Measurements from ENCODE around the gene SMPDL3A. TPM values are rescaled to one million over a fixed set of nuclear protein-coding genes. Genes with fewer than 3 reads are reported as not detected.
"Not testable (repeated sequence)": the region's sequence is repeated elsewhere in the genome, so short reads cannot be mapped to it uniquely, and the experiment has no call there.

SMPDL3A gene
- polyA plus RNA-seq (ENCODE audit: insufficient read length) = 12.8 TPM

DNA sequence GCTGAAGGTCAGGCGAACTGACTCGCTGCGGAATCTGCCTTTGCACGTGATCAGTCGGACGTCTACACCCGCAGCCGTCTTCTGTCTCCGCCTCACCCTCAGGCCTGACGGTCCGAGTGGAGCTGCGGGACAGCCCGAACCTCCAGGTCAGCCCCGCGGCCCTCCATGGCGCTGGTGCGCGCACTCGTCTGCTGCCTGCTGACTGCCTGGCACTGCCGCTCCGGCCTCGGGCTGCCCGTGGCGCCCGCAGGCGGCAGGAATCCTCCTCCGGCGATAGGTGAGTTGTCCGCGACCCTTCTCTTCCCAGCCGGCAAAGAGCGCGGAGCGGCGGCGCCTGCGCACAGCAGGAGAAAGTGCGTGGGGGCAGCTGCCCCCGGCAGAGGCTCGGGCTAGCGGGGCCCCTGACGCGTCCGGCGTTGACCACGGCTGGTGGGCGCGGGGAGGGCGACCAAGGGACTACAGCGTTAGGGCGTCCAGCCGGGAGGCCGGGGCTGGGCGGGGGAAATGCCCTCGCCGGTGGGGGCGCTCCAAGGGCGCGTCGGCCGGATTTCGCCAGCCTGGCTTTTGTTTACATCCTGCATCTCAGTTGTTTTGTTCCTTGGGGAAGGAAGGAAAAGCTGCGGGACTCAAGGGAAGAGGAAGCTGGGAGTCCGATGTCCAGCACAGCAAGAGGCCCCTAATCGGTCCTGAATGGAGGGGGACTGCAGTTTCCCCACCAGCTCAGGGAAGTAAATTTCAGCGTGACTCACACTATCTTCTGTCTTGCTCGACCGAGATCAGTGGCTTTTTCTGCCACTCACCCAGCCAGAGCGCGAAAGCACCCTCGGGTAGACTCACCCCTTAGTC, at the start of gene SMPDL3A:
TSS of gene SMPDL3A (plus strand) at position 77 of the 846 bp plus-strand sequence. CDS start at position 166, 89 bp downstream.
- DNase-seq (ENCODE audit: low read depth) = peak; percentile 20

DNA sequence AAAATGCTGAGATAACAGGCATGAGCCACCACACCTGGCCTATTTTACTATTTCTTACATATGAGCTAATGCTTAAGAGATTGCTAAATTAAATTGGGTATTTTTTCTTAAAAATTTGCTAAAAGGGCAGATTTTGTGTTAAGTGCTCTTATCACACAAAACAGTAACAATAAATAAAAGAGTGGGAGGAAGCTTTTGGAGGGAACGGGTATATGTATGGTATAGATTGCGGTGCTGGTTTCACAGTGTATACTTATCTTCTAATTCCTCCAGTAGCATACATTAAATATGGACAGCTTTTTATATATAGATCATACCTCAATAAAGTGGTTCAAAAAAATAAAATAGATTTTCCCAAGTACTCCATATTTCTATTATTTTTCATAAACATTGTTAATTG, 49.0 kb upstream of the SMPDL3A start:
- no peak for DNase-seq (ENCODE audit: low read depth)

GRCh38 chr6:122740936-122741335, 48.1 kb upstream of the SMPDL3A start:
- no peak for DNase-seq (ENCODE audit: low read depth)

DNA sequence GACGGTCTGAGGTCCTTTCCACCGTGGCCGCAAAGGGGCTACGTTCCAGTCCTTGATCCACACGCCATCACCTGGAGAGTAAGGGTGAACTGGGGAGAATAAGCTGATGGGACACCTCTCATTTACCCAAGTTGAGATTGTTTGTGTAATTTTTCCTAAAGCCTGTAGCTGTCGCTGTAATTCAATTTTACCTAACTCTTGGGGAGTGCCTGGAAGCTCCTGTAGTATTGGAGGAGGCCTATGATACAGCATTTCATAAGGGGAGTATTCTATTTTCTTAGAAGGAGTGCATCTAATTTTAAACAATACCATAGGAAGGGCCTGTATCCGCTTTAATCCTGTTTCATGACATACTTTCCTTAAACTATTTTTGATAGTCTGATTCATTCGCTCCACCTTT, 44.8 kb upstream of the SMPDL3A start:
- DNase-seq (ENCODE audit: low read depth) = not testable (repeated sequence)

DNA sequence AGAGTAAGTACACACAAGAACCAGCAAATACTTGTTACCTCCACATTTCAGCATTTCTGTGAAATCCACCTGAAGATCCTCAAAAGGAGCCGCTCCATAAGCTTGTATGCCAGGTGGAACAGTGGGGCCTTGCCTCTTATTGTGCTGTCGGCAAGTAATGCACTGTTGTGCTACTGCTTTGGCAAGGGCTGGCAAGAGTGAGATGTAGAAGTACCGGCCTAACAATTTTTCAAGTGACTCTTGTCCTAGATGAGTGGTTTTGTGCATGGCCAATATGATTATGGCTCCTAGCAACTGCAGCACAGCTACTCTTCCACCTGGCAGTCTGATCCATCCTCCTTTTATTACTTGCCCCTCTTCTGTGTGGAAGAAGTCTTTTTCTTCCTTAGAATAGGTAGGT, 44.2 kb upstream of the SMPDL3A start:
- not testable (repeated sequence) for DNase-seq (ENCODE audit: low read depth)

- no peak for DNase-seq (ENCODE audit: low read depth)
Observed at GRCh38 chr6:122746688-122747087, 42.4 kb upstream of the SMPDL3A start.

DNA sequence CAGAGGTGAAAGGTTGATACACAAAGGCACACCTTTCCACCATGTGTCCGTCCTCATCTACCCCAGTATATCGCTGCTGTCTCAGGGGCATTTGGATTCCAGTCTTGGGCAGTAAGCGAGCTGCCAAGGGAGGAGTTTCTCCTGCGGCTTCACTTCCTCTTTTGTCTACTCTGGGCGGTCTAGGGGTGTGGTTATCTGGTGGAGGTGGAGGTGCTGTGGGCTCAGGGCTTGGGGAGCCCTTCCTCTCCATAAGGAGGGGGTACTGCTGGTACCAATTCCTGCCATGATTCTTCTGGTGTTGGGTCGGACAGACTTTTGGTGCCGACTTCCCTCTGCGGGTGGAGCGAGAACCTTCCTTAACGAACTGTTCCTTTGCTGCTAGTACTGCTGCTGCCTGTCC, 41.5 kb upstream of the SMPDL3A start:
- DNase-seq (ENCODE audit: low read depth) = no peak

GRCh38 chr6:122748945-122749344, 40.1 kb upstream of the SMPDL3A start:
- DNase-seq (ENCODE audit: low read depth) = not testable (repeated sequence)

DNA sequence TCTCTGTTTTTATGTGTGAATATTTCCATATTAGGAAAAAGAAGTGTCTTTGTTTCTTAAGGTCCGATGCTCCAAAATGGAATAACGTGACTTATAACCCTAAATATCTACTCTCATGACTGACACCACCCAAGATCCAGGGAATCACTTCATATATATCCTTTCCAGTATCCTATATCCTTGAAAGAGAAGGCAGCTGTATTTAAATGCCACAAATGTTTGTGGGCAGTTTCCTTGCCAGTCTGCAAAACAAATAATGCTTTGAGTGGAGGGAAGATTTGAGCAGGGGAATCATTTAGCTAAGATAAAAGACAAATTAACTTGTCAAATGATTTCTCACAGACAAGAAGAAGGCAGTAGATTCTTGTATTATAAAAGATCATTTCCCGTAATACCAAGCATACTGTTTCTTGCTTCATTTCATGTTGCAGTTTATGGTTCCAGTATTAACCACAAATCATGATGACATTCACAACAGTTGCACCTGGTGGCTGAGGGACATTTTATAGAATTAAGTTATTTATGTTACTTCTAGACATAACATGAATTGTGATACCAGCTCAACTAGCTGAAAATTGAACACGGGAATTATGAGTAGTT, 39.5 kb upstream of the SMPDL3A start:
- DNase-seq (ENCODE audit: low read depth) = no peak

GRCh38 chr6:122751326-122751725, 37.7 kb upstream of the SMPDL3A start:
- no peak for DNase-seq (ENCODE audit: low read depth)

DNA sequence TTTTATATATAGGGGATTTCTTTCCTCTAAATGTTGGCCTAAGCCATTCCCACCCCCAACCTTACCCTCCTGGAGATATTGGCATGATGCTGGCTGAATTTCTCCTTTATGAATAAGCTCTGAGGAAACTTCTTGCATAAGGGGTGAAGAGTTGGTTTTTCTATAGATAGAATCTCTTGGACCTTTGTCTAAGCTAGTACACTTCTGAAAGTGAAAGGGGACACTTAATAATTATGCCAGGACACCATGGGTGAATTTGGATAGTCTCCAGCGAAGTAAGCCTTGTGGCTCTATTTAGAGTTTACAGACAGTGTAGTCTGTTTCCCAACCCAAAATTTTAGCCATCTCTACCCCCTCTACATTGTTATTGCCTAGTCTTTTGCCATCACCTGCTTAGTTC, 36.6 kb upstream of the SMPDL3A start:
- no peak for DNase-seq (ENCODE audit: low read depth)

- no peak for DNase-seq (ENCODE audit: low read depth)
Observed at GRCh38 chr6:122753000-122753687, 35.9 kb upstream of the SMPDL3A start.

GRCh38 chr6:122753688-122754056, 35.4 kb upstream of the SMPDL3A start:
- DNase-seq (ENCODE audit: low read depth) = no peak

GRCh38 chr6:122754191-122754731, 34.8 kb upstream of the SMPDL3A start:
- DNase-seq (ENCODE audit: low read depth) = no peak

- no peak for DNase-seq (ENCODE audit: low read depth)
Observed at GRCh38 chr6:122755901-122756300, 33.2 kb upstream of the SMPDL3A start.

DNA sequence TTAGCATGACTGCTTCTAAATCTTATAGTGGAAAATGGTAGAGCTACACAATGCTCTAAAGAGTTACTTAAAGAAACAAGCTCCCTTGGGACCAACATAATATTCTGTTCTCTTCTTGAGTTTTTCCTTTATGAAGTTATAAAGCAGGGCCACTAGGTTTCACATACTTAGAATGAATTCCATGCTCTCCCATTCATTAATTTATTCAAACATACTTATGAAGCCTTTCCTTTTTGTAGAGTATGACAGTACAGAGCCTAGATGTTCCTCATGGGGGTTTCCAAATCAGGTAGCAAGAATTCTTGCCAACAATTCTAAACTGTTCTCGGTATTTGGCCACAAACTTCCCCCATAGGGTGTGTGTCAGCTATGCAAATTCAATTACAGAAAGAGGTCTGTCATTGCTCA, 30.1 kb upstream of the SMPDL3A start:
- no peak for DNase-seq (ENCODE audit: low read depth)

DNA sequence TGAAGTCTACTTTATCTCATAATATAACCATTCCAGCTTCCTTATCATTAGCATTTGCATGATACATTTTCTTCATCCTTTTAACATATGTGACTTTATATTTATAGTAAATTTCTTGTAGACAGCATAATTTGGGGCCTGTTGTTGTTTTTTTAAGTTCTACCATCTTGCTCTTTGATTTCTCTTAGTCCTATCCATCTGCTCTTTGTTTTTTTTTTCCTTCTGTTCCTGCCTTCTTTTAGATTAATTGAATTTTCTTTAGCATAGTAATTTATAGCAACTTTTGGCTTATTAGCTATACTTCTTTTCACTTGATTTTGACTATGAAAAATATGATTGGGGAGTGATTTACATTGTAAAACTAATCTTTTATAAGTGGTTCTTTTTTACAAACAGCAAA, 28.7 kb upstream of the SMPDL3A start:
- no peak for DNase-seq (ENCODE audit: low read depth)

GRCh38 chr6:122766256-122766655, 22.8 kb upstream of the SMPDL3A start:
- DNase-seq (ENCODE audit: low read depth) = no peak

DNA sequence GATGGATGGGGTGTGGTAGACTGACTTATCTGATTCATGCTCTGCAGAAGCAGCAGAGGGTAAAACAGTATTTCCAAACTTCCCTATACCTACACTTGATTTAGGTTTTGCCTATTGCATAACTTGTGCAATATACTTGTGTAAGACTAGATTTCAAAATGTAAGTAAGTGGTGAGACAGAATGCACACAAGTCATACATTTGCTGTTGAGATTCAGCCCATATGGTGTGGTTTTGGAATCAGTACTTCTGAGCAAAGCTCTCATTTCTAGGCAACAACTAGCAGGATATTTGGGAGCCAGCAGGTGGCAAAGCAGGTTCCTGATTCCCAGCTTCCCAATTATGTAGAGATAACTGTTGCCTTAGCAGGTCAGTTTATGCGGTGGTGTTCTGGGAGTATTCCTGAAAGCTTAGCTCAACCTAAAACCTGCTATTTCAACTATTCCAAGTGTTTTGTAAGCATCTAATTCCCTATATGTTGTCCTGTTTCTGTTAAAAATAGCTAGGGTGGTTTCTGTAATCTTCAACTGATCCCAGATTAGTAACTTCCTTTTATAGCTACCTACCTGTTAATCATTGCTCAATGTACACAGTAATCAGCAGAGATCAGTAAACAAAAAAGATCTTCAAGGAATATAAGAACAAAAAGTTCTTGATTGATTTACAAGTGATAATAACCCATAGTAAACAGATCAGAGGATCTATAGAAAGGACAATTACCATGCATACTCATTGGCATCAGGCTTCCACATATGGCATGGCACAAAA, 18.0 kb upstream of the SMPDL3A start:
- no peak for DNase-seq (ENCODE audit: low read depth)

- DNase-seq (ENCODE audit: low read depth) = no peak
Observed at GRCh38 chr6:122772724-122773415, 16.2 kb upstream of the SMPDL3A start.

- no peak for DNase-seq (ENCODE audit: low read depth)
Observed at GRCh38 chr6:122775975-122776374, 13.1 kb upstream of the SMPDL3A start.
